Nephron progenitor cell (in vitro differentiated cells): ENCODE results near the gene SH3GL2.

Source experiments
- DNase-seq: peaks from one replicate; pipeline ENCODE4 v3.0.0; 2021
- H3K27ac Mint-ChIP-seq: 2 replicates; pipeline ENCODE4 v1.8.0; 2021; ENCODE audit warnings: mild to moderate bottlenecking, moderate library complexity, mixed read lengths
- H3K27me3 Mint-ChIP-seq: 2 replicates; pipeline ENCODE4 v1.8.0; 2021; ENCODE audit warnings: mild to moderate bottlenecking, low read depth, mixed read lengths; ENCODE audit not compliant: poor library complexity
- H3K36me3 Mint-ChIP-seq: 2 replicates; pipeline ENCODE4 v1.8.0; 2021; ENCODE audit warnings: low read depth, mixed read lengths
- H3K4me1 Mint-ChIP-seq: 2 replicates; pipeline ENCODE4 v1.8.0; 2021; ENCODE audit warnings: mixed read lengths
- H3K4me3 Mint-ChIP-seq: 2 replicates; pipeline ENCODE4 v1.8.0; 2021; ENCODE audit warnings: mild to moderate bottlenecking, moderate library complexity, mixed read lengths
- H3K9me3 Mint-ChIP-seq: 2 replicates; pipeline ENCODE4 v1.8.0; 2021; ENCODE audit warnings: mild to moderate bottlenecking, moderate library complexity, mixed read lengths
- TF ChIP-seq, protein P1 (sequence below): fragments of 200-600 bp; sonication (generic); IDR thresholded peaks from 2 replicates; pipeline ENCODE4 v1.5.0; 2021; ENCODE audit warnings: antibody characterized with exemption

SH3GL2 gene

GRCh38 chr9:17725399-17726010 is 146.6 kb downstream of the SH3GL2 start:
- TF ChIP-seq, protein P1, sequence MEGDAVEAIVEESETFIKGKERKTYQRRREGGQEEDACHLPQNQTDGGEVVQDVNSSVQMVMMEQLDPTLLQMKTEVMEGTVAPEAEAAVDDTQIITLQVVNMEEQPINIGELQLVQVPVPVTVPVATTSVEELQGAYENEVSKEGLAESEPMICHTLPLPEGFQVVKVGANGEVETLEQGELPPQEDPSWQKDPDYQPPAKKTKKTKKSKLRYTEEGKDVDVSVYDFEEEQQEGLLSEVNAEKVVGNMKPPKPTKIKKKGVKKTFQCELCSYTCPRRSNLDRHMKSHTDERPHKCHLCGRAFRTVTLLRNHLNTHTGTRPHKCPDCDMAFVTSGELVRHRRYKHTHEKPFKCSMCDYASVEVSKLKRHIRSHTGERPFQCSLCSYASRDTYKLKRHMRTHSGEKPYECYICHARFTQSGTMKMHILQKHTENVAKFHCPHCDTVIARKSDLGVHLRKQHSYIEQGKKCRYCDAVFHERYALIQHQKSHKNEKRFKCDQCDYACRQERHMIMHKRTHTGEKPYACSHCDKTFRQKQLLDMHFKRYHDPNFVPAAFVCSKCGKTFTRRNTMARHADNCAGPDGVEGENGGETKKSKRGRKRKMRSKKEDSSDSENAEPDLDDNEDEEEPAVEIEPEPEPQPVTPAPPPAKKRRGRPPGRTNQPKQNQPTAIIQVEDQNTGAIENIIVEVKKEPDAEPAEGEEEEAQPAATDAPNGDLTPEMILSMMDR: no peak
- Mint-ChIP-seq H3K27ac (no peak overlapping the region), H3K4me3 (no peak overlapping the region), H3K9me3 (peaks cover 37% of the 10 kb centered on the region), H3K27me3 (no peaks in the 10 kb centered on the region), H3K4me1 (no peaks in the 10 kb centered on the region), H3K36me3 (no peaks in the 10 kb centered on the region)
- DNase-seq: no peak

GRCh38 chr9:17726298-17726697 is 147.4 kb downstream of the SH3GL2 start:
- no peaks in the 10 kb centered on the region for H3K27me3 Mint-ChIP-seq
- no peak overlapping the region for H3K4me3 Mint-ChIP-seq
- H3K4me1 Mint-ChIP-seq: no peaks in the 10 kb centered on the region
- TF ChIP-seq, protein P1: no peak
- peaks cover 37% of the 10 kb centered on the region for H3K9me3 Mint-ChIP-seq
- no peaks in the 10 kb centered on the region for H3K36me3 Mint-ChIP-seq
- H3K27ac Mint-ChIP-seq: no peak overlapping the region
- DNase-seq: no peak

- H3K27me3 Mint-ChIP-seq: no peaks in the 10 kb centered on the region
- TF ChIP-seq, protein P1: no peak
- H3K4me3 Mint-ChIP-seq: no peak overlapping the region
- no peaks in the 10 kb centered on the region for H3K36me3 Mint-ChIP-seq
- peaks cover 16% of the 10 kb centered on the region for H3K9me3 Mint-ChIP-seq
- no peak for DNase-seq
- no peak overlapping the region for H3K27ac Mint-ChIP-seq
- H3K4me1 Mint-ChIP-seq: no peaks in the 10 kb centered on the region
Measured at GRCh38 chr9:17730899-17731298, 152.0 kb downstream of the SH3GL2 start.

DNA sequence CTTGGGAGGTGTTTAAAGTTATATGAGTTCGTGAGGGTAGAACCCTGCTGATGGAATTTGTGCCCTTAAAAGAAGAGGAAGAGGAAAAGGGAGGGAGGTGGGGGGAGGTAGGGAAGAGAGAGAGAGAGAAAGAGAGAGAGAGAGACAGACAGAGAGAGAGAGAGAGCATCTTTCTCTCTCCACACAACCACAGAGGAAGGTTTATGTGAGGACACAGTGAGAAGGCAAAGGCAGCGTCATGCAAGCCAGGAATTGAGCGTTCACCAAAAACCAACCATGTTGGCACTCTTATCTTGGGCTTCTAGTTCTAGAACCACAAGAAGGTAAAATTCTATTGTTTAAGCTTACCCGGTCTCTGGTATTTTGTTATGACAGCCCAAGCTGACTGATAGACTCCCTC is 152.4 kb downstream of the SH3GL2 start:
- H3K27me3 Mint-ChIP-seq: no peaks in the 10 kb centered on the region
- peaks cover 16% of the 10 kb centered on the region for H3K9me3 Mint-ChIP-seq
- no peaks in the 10 kb centered on the region for H3K36me3 Mint-ChIP-seq
- no peaks in the 10 kb centered on the region for H3K4me1 Mint-ChIP-seq
- no peak overlapping the region for H3K27ac Mint-ChIP-seq
- H3K4me3 Mint-ChIP-seq: no peak overlapping the region
- DNase-seq: no peak
- TF ChIP-seq, protein P1: no peak

- peaks cover 8% of the 10 kb centered on the region for H3K9me3 Mint-ChIP-seq
- no peaks in the 10 kb centered on the region for H3K27me3 Mint-ChIP-seq
- H3K36me3 Mint-ChIP-seq: no peaks in the 10 kb centered on the region
- TF ChIP-seq, protein P1: no peak
- H3K4me1 Mint-ChIP-seq: no peaks in the 10 kb centered on the region
- H3K4me3 Mint-ChIP-seq: no peak overlapping the region
- no peak overlapping the region for H3K27ac Mint-ChIP-seq
- DNase-seq: no peak
Measured at GRCh38 chr9:17734674-17735073, 155.8 kb downstream of the SH3GL2 start.

DNA sequence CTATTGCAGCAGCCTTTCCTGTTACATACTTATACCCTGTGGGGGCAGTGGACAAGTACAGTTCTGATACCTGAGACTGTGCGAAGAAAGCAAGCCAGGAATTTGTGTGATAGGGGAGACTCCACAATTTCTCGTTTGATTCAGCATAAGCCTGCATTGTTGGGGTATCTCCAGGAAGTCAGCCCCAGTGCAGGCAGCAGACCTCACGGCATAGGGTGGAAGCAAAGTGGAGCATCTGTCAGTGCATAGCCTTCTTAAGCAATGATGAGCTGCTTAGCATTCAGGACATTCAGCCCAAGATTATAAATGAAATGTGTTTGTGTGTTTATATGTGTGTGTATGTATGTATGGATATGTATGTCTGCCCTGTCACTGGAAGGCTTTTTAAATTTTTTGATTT is 157.0 kb downstream of the SH3GL2 start:
- TF ChIP-seq, protein P1: no peak
- H3K36me3 Mint-ChIP-seq: no peaks in the 10 kb centered on the region
- DNase-seq: no peak
- no peak overlapping the region for H3K27ac Mint-ChIP-seq
- no peaks in the 10 kb centered on the region for H3K27me3 Mint-ChIP-seq
- no peaks in the 10 kb centered on the region for H3K4me1 Mint-ChIP-seq
- H3K4me3 Mint-ChIP-seq: no peak overlapping the region
- H3K9me3 Mint-ChIP-seq: no peaks in the 10 kb centered on the region
